NCI-H748 treated with DMSO at 0.1 percent for 48 hours (cell line): ENCODE results near the gene SKA3.

ENCODE experiments used
- DNase-seq: peaks from one replicate; lab custom pipeline; 2025; lab: John Stamatoyannopoulos, UW

The SKA3 gene

DNA sequence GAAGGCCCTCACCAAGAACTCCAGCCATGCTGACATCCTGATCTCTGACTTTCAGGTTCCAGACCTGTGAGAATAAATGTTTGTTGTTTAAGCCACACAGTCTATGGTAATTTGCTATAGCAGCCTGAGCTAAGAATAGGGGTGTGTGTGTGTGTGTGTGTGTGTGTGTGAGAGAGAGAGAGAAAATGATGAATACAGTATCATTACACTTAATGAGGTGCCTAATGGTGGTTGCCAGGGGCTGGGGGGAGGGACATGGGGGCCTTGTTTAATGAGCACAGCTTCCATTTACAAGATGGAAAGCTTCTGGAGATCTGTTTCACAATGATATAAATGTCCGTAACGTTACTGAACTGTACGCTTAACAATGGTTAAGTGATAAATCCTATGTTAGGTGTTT lies 61.1 kb downstream of the SKA3 start:
- DNase-seq: peak; percentile 66

DNA sequence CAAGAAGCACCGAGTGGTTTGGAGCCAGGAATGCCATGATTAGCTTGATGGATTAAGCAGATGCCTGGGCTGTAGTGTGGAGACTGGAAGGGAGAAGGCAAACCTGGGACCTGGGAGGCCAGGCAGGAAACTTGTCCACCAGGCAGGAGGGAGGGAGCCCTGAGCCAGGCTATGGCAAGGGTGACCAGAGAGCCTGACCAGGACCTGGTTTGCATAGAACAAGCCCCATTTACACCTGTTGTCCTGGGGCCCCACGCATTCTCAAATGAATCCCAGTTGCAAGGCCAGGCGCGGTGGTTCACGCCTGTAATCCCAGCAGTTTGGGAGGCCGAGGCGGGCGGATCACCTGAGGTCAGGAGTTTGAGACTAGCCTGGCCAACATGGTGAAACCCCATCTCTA lies 64.8 kb downstream of the SKA3 start:
- DNase-seq: no peak

DNA sequence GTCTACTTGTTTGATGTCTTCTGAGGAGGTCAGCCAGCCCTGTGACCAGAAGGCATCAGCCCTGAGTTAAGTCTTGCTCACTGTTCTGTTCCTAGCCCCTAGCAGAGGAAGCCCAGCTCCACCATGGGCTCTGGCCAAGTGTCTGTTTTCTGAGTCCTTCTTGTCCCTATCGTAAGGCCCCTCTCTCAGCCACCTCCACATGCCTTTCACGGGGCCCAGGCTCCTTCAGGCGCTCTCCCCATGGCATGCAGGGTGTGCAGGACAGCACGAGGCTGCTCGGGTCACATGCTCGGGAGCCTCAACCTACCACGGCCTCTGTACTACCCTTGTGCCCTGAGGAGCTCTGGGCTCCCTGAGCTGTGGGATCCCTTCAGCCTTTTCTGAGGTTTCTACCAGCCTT lies 67.2 kb downstream of the SKA3 start:
- DNase-seq: no peak

DNA sequence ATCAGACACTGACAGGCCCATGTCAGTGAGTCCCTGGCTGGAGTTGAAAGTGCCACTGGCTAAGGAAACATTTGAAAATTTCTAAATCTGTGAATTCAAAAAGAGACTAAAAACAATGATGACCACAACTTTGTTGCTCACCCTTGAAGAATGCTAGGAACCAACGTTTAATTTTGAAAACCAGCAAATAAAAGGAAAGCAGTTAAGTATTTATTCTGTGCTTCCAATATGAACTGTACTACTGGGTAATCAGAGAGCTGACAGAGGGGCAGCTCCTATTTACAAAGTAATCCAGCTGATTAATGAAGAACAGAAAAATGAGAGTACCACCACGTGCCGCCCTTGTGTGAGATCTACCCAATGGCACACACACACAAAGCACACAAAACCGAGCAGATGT lies 70.3 kb downstream of the SKA3 start:
- DNase-seq: no peak

DNA sequence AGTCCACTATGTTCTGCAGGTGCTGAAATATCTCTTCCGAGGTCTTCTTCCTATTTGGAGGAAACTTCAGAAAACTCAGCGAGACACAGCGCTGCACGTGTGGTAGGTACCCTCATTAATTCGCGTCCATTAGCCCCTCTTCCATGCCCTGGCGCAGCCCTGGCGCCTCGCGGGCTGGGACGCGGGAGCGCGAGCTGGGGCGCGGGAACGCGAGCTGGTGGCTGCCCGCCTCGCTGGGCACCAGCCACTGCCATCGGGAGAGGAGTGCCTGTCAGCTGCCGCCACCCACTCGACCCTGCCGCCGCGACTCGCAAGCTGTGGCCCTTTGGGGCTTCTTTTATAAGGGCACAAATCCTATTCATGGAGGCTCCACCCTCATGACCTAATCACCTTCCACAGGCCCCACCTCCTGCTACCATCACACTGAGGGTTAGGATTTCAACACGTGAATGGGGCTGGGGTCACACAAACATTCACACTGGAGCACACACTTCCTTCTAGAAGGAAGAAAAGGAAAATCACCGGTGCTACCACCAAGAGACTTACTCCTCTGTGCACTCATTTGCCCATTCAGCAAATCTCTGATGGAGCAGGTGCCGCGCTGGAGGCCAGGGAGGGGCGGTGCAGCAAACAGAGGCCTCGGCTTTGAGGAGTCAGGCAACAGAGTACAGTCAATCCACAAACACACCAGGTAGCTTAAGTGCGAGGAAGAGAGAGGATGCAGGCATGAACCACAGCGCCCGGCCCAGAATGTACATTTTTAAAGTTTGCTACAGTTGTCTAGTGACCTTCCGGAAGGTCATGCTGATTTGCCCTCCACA lies 71.9 kb downstream of the SKA3 start:
- no peak for DNase-seq
